ENCODE results near the gene MDP1.

Gene MDP1

DNA sequence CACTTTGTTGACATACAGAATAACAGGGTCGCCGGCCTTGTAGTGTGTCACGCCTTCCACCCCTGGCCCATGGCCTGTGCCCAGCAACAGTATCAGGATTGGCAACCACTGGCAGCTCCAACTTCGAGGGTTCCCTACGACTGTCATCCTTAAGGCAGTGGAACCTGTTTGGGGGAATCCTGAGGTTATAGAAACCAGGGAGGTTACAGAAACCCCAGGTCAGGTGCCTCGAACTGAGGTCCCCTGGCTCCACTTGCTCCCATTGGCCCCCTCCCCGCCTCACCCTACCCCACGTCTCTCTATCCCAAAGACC is 21.0 kb downstream of the MDP1 start:
- TF ChIP-seq, protein P1, sequence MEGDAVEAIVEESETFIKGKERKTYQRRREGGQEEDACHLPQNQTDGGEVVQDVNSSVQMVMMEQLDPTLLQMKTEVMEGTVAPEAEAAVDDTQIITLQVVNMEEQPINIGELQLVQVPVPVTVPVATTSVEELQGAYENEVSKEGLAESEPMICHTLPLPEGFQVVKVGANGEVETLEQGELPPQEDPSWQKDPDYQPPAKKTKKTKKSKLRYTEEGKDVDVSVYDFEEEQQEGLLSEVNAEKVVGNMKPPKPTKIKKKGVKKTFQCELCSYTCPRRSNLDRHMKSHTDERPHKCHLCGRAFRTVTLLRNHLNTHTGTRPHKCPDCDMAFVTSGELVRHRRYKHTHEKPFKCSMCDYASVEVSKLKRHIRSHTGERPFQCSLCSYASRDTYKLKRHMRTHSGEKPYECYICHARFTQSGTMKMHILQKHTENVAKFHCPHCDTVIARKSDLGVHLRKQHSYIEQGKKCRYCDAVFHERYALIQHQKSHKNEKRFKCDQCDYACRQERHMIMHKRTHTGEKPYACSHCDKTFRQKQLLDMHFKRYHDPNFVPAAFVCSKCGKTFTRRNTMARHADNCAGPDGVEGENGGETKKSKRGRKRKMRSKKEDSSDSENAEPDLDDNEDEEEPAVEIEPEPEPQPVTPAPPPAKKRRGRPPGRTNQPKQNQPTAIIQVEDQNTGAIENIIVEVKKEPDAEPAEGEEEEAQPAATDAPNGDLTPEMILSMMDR (IDR thresholded peaks at IDR 0.05; ENCODE audit: poor library complexity, severe bottlenecking) = no peak
- Histone ChIP-seq H3K36me3 (ENCODE audit: low read depth) (peaks cover 33% of the 10 kb centered on the region), H3K4me1 (ENCODE audit: insufficient read depth, poor library complexity, severe bottlenecking) (peaks cover 9% of the 10 kb centered on the region), H3K27me3 (ENCODE audit: insufficient read depth, poor library complexity, severe bottlenecking) (no peaks in the 10 kb centered on the region), H3K27ac (ENCODE audit: poor library complexity, severe bottlenecking) (peak overlapping the region; percentile 76), H3K9me3 (ENCODE audit: severe bottlenecking) (no peaks in the 10 kb centered on the region), H3K4me3 (ENCODE audit: severe bottlenecking) (peak overlapping the region; percentile 92)
- no peak for DNase-seq (ENCODE audit: low spot score)
- no peak; the same call in 2 of the 3 replicates for ATAC-seq (ENCODE audit: low read depth)

GRCh38 chr14:24194186-24194872 is 21.5 kb downstream of the MDP1 start:
- no peaks in the 10 kb centered on the region for H3K9me3 ChIP-seq (ENCODE audit: severe bottlenecking)
- TF ChIP-seq, protein P1 (IDR thresholded peaks at IDR 0.05; ENCODE audit: poor library complexity, severe bottlenecking) = no peak
- DNase-seq (ENCODE audit: low spot score) (no peak), ATAC-seq (ENCODE audit: low read depth) (no peak)
- peak overlapping the region; percentile 76 for H3K27ac ChIP-seq (ENCODE audit: poor library complexity, severe bottlenecking)
- H3K27me3 ChIP-seq (ENCODE audit: insufficient read depth, poor library complexity, severe bottlenecking) = no peaks in the 10 kb centered on the region
- H3K4me3 ChIP-seq (ENCODE audit: severe bottlenecking) = peak overlapping the region; percentile 92
- H3K4me1 ChIP-seq (ENCODE audit: insufficient read depth, poor library complexity, severe bottlenecking) = peaks cover 9% of the 10 kb centered on the region
- H3K36me3 ChIP-seq (ENCODE audit: low read depth) = peaks cover 32% of the 10 kb centered on the region

GRCh38 chr14:24192933-24193332 is 22.9 kb downstream of the MDP1 start:
- ATAC-seq (ENCODE audit: low read depth) (no peak), DNase-seq (ENCODE audit: low spot score) (no peak)
- TF ChIP-seq, protein P1 (IDR thresholded peaks at IDR 0.05; ENCODE audit: poor library complexity, severe bottlenecking) = no peak
- H3K36me3 ChIP-seq (ENCODE audit: low read depth) = peaks cover 36% of the 10 kb centered on the region
- H3K27me3 ChIP-seq (ENCODE audit: insufficient read depth, poor library complexity, severe bottlenecking) = no peaks in the 10 kb centered on the region
- no peak overlapping the region for H3K27ac ChIP-seq (ENCODE audit: poor library complexity, severe bottlenecking)
- no peaks in the 10 kb centered on the region for H3K9me3 ChIP-seq (ENCODE audit: severe bottlenecking)
- H3K4me3 ChIP-seq (ENCODE audit: severe bottlenecking) = no peak overlapping the region
- H3K4me1 ChIP-seq (ENCODE audit: insufficient read depth, poor library complexity, severe bottlenecking) = peaks cover 13% of the 10 kb centered on the region

DNA sequence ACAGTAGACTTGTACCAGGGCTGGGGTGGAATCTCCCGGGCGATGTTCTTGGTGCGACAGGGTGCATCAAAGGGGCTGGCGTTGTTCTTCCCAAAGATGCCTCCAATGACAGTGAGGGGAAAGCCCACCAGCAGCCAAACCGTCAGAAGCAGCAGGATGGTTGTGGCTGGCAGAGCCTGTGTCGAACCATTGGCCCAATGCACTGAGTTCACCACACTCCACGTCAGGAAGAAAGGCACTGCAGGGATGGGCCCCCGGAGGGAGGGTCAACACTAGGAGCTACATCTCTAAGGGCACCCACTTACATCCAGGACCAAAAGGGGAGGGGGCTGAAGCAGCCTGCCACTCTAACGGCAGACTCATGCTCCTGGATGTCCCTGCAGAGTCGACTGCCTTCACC is 25.4 kb downstream of the MDP1 start:
- ATAC-seq (ENCODE audit: low read depth) (no peak), DNase-seq (ENCODE audit: low spot score) (peak; percentile 45)
- Histone ChIP-seq H3K4me1 (ENCODE audit: insufficient read depth, poor library complexity, severe bottlenecking) (peaks cover 9% of the 10 kb centered on the region), H3K36me3 (ENCODE audit: low read depth) (peaks cover 61% of the 10 kb centered on the region), H3K27me3 (ENCODE audit: insufficient read depth, poor library complexity, severe bottlenecking) (no peaks in the 10 kb centered on the region), H3K9me3 (ENCODE audit: severe bottlenecking) (no peaks in the 10 kb centered on the region), H3K4me3 (ENCODE audit: severe bottlenecking) (no peak overlapping the region), H3K27ac (ENCODE audit: poor library complexity, severe bottlenecking) (no peak overlapping the region)
- TF ChIP-seq, protein P1 (IDR thresholded peaks at IDR 0.05; ENCODE audit: poor library complexity, severe bottlenecking) = no peak

- TF ChIP-seq, protein P1 (IDR thresholded peaks at IDR 0.05; ENCODE audit: poor library complexity, severe bottlenecking) = no peak
- H3K4me3 ChIP-seq (ENCODE audit: severe bottlenecking) = no peak overlapping the region
- peaks cover 69% of the 10 kb centered on the region for H3K36me3 ChIP-seq (ENCODE audit: low read depth)
- H3K4me1 ChIP-seq (ENCODE audit: insufficient read depth, poor library complexity, severe bottlenecking) = peaks cover 7% of the 10 kb centered on the region
- peak overlapping the region; percentile 62 for H3K27ac ChIP-seq (ENCODE audit: poor library complexity, severe bottlenecking)
- no peak for DNase-seq (ENCODE audit: low spot score)
- no peaks in the 10 kb centered on the region for H3K9me3 ChIP-seq (ENCODE audit: severe bottlenecking)
- ATAC-seq (ENCODE audit: low read depth) = no peak
- no peaks in the 10 kb centered on the region for H3K27me3 ChIP-seq (ENCODE audit: insufficient read depth, poor library complexity, severe bottlenecking)
These were observed 26.4 kb downstream of the MDP1 start for GRCh38 chr14:24189460-24189859.
